Posterior cingulate gyrus (tissue), 11 donors: ENCODE measurements around the gene FBXL13.
"Not testable (repeated sequence)": the region's sequence is repeated elsewhere in the genome, so short reads cannot be mapped to it uniquely, and the experiment has no call there.

Experiments used
- DNase-seq, 10 donors: peaks; one replicate each; pipeline versions ENCODE4 v3.0.0 to v3.0.0-alpha.2; 2020 to 2021; ENCODE audit warnings: mixed read lengths in 3 of 10
- intact Hi-C: fragments of 100-400 bp; cut with DNase I; formaldehyde crosslinking; loops from one replicate; pipeline ENCODE4 v1.15.1; 2023

The FBXL13 gene

GRCh38 chr7:103074519-103075336 lies at the start of gene FBXL13, which contains the start of gene ARMC10:
TSS of gene FBXL13 (minus strand) at chr7:103074796.
TSS of gene ARMC10 (plus strand) at chr7:103075140. CDS start at chr7:103075273, 133 bp downstream.
- peak; percentile 82 to 98 (median 88) for DNase-seq
- intact Hi-C loops, result loop anchor here (5.0 kb wide), 1 partner anchor 73 kb away; the partner anchor contains the start of gene NAPEPLD

DNA sequence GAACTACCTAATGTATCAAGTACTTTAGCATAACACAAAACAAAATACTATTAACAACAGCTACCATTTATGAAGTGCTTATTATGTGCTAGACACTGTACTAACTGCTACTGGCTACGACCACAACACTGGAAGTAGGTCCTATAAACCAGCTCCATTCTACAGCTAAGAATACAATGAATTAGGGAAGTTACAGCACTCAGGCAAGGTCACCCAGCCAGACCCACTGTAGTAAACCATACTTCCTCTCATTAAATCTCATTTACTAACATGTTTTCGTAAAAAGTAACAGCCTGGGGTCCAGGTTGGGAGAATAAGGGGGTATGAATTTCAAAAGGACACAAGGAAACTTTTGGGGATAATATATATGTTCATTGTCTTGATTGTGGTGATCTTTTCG lies 48.9 kb upstream of the FBXL13 start:
- DNase-seq, result no peak
- intact Hi-C loops, result no loop called here

DNA sequence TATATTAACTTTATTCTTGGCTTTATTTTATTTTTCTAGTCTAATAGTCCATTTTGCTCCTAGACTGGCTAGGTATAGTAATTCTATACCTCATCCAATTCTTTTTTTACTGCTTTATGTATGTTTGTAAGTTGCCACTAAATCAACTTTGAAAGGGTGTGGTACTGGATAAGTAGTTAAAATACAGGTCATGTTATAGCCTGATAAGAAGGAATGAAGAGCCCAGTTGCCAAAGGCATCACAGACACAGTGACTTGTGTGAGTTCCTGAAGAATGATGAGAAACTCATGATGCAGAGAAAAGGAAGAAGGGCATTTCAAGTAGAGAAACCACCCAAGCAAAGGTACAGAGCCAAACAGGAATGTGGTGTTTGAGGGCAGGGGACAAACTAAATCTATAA lies 47.0 kb upstream of the FBXL13 start:
- intact Hi-C loops, result no loop called here
- no peak for DNase-seq

GRCh38 chr7:103120362-103120761 lies 45.8 kb upstream of the FBXL13 start:
- DNase-seq, result no peak
- intact Hi-C loops, result no loop called here

GRCh38 chr7:103119791-103120291 lies 45.2 kb upstream of the FBXL13 start:
- DNase-seq, result no peak
- intact Hi-C loops, result no loop called here

GRCh38 chr7:103117465-103117864 lies 42.9 kb upstream of the FBXL13 start:
- intact Hi-C loops, result no loop called here

DNA sequence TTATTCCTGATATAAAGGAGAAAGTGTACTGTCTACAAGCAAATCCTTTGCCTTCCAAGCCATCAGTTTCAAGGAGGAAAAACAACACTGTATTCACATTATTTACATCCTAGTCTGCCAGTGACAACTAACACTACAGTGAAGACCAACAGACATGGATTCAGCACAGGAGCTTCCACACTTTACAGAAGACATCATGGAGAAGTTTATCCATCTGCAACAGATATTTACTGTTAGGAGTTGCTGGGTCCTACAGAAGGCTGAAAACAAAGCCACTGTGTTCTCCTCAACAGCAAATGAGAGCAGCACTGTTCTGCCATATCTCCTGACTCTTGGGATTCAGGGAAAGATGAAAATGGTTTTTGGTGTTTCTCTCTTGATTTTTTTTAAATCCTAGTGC lies 42.4 kb upstream of the FBXL13 start:
- intact Hi-C loops, result no loop called here
- peak in 1 of 10 donors; percentile 26 for DNase-seq

More at GRCh38 chr7:103117465-103117864, 42.9 kb upstream of the FBXL13 start:
- DNase-seq, result no peak

DNA sequence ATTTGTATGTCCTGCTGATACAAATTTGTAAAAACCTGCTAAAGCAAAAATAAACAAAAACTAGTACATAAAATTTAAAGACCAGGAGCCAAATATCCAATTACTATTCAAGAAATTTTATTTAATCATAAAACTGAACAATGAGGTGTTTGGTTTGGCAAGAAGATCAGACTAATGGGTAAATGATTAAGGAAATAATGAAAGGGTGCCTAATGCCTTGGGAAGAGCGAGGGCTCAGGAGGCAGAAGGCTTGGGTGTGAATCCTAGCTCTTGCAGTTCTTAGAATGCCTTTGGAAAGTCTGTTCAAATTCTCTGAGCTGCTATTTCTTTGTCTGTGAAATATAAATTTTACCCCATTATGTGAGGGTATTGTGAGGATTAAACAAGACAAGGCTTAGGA lies 41.9 kb upstream of the FBXL13 start:
- DNase-seq, result no peak
- intact Hi-C loops, result no loop called here

DNA sequence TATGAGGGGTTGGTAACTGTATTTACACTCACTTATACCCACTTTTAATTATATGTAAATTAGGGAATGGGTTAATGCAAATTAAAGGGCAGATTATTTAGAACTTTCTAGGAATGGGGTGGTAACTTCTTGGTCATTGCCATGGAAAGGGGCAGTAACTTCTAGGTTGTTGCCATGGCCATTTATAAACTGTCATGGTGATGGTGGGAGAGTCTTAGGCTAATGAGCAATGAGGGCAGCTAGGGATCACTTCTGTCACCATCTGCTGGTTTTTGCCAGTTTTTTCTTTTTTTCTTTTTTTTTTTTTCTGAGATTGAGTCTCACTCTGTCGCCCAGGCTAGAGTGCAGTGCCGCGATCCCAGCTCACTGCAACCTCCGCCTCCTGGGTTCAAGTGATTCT lies 41.2 kb upstream of the FBXL13 start:
- DNase-seq, result no peak
- intact Hi-C loops, result no loop called here

DNA sequence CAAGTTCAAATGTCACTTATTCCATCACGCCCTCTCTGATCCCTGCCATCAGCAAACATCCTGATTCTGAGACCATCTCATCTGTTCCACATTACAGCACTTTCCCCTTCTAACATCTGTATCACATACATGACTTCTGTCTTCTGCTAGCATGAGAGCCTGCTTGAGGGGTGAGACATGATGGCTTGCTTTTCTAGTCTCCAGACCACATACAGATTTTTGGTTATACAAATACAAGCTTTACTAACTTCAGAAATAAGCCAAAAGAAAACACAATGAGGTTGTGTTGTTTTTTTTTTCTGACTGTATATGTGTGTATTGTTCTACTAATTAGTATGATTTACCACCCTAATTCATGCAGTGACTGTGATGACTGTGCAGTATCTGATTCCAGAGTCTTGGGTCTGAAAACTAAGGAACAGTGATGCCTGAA lies 40.0 kb upstream of the FBXL13 start:
- intact Hi-C loops, result no loop called here
- DNase-seq, result no peak

DNA sequence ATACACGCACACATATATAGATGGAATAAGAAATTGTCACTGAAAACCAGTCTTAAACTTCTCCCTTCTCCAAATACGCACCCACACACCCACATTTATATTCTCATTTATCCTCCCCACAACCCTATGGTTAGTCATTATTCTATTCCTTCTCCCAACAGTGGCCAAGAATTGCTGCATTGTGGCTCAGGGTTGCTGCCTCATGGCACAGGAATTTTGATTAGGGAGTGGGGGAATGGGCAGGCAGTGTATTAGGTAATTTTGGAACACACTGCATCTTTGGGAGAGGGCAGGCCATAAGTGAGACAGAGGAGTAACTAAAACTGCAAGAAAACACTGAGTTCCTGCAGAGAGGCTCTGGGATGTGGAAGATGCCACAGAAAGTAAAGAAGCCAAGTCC lies 38.6 kb upstream of the FBXL13 start:
- no peak for DNase-seq
- intact Hi-C loops, result no loop called here

DNA sequence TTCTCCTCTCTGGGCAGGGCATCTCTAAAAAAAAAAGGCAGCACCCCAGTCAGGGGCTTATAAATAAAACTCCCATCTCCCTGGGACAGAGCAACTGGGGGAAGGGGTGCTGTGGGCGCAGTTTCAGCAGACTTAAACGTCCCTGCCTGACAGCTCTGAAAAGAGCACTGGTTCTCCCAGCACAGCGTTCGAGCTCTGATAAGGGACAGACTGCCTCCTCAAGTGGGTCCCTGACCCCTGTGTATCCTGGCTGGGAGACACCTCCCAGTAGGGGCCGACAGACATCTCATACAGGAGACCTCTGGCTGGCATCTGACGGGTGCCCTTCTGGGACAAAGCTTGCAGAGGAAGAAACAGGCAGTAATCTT lies 32.1 kb upstream of the FBXL13 start:
- DNase-seq, intact Hi-C loops: not testable (repeated sequence)

- intact Hi-C loops, result no loop called here
- DNase-seq, result peak in 1 of 10 donors; percentile 59
These were observed 31.6 kb upstream of the FBXL13 start for GRCh38 chr7:103106005-103106702.

- no peak for DNase-seq
- intact Hi-C loops, result no loop called here
These were observed 26.9 kb upstream of the FBXL13 start for GRCh38 chr7:103101543-103101942.

DNA sequence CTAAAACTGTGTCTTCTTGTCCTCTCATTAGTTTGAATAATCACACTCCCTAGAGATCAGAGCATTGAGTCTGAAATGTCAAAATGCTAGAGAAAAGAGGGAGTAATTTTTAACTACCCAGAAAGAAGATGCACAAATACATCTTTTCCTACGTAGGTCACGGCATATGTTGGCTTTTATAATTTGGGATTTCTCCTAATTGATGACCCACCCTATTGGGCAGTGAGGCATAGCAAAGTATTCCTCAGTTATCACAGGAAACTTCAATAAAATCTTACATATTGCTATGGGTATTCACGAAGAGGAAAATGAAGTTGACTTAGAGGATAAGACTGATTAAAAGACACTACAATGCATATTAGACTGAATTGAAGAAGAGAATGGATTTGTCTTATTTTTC lies 25.8 kb upstream of the FBXL13 start:
- intact Hi-C loops, result no loop called here
- DNase-seq, result no peak

GRCh38 chr7:103097041-103097440 lies 22.4 kb upstream of the FBXL13 start:
- intact Hi-C loops, result no loop called here
- no peak for DNase-seq

DNA sequence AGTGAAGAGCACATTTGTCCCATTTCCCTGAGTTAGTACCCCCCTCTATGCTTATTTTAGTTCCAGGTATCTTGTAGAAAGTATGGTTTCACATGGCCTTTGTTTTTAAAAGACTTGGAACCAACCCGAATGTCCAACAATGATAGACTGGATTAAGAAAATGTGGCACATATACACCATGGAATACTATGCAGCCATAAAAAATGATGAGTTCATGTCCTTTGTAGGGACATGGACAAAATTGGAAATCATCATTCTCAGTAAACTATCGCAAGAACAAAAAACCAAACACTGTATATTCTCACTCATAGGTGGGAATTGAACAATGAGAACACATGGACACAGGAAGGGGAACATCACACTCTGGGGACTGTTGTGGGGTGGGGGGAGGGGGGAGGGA lies 21.0 kb upstream of the FBXL13 start:
- intact Hi-C loops, DNase-seq: not testable (repeated sequence)

DNA sequence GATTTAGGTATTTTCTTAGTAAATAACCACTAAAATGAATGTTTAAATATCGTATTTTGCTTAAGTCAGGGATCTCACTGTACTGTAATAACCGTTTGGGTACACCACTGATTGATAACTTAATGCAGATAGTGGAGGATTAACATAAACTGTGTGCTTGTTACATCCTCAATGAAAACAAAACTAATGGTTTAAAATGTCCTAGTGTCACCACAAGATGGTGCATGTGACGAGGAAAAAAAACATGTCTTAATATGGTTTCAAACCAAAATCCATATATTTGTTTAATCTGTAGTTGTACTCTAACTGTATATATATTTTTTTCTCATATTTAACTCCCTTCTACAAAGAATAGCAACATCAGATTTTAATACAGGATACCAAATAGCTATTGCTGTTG lies 19.5 kb upstream of the FBXL13 start:
- intact Hi-C loops, result no loop called here
- no peak for DNase-seq

DNA sequence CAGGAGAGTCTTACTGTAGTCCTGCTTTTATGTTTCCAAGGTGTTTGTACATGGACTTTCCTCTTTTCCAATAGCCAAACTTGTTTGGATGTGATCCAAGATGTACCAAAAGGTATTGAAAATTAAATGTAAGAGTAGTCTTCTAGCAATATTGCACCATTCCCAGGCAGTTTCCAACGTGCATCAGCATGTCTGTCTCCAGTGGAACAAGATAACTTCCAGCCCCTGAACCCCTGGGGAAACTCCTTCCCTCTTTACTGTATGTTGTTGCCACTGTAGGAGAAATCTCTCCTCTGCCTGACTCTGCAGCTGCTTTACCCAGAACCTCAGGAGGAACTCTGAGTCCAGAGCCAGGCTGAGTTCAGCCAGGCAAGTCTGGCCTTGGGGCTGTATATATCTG lies 18.8 kb upstream of the FBXL13 start:
- no peak for DNase-seq
- intact Hi-C loops, result no loop called here

GRCh38 chr7:103092321-103092720 lies 17.7 kb upstream of the FBXL13 start:
- intact Hi-C loops, DNase-seq: not testable (repeated sequence)

DNA sequence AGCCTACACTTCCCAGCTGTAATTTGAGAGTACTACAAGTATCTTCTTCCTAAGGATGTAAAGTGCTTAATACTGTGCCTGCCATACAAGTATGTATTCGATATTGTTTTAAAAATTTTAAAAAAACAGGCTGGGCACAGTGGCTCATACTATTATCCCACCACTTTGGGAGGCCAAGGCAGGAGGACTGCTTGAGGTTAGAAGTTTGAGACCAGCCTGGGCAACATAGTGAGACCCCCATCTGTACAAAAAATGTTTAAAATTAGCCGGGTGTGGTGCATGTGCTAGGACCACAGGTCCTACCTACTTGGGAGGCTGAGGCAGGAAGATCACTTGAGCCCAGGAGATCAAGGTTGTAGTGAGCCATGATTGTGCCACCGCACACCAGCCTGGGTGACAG lies 8.6 kb upstream of the FBXL13 start:
- intact Hi-C loops, result no loop called here
- no peak for DNase-seq

- DNase-seq, result no peak
- intact Hi-C loops, result no loop called here
These were observed 7.9 kb upstream of the FBXL13 start for GRCh38 chr7:103082497-103082896.
